WTC11 (cell line): ENCODE results near the gene ADGB. TPM values are rescaled to one million over a fixed set of nuclear protein-coding genes. Genes with fewer than 3 reads are reported as not detected.

Experiments used
- ATAC-seq: fragments of 200-7000 bp; cut with Tn5 transposase; 2 replicates; pipeline ENCODE4 v1.10.0; 2021; ENCODE audit warnings: mild to moderate bottlenecking, moderate library complexity
- CTCF ChIA-PET: fragments of 300-600 bp; sonication (Branson Sonifier 250); formaldehyde crosslinking; loops from one replicate; lab custom pipeline; 2021; ENCODE audit warnings: antibody characterized with exemption; lab: Charles Lee
- POLR2A ChIA-PET: fragments of 350-600 bp; sonication (Branson Sonifier 250); formaldehyde crosslinking; loops from one replicate; lab custom pipeline; 2021; ENCODE audit warnings: antibody characterized with exemption; lab: Charles Lee
- DNase-seq: peaks from one replicate; pipeline ENCODE4 v3.0.0; 2021; ENCODE audit warnings: low spot score
- H3K27ac Mint-ChIP-seq: 2 replicates; pipeline ENCODE4 v1.8.0; 2021; ENCODE audit warnings: mixed read lengths
- H3K27me3 Mint-ChIP-seq: 2 replicates; pipeline ENCODE4 v1.8.0; 2021; ENCODE audit warnings: low read depth, mild to moderate bottlenecking, moderate library complexity, mixed read lengths
- H3K36me3 Mint-ChIP-seq: 2 replicates; pipeline ENCODE4 v1.8.0; 2021; ENCODE audit warnings: mixed read lengths
- H3K4me1 Mint-ChIP-seq: 2 replicates; pipeline ENCODE4 v1.8.0; 2022; ENCODE audit warnings: mixed read lengths
- H3K4me3 Mint-ChIP-seq: 2 replicates; pipeline ENCODE4 v1.8.0; 2021; ENCODE audit warnings: mild to moderate bottlenecking, moderate library complexity, mixed read lengths
- H3K9me3 Mint-ChIP-seq: 2 replicates; pipeline ENCODE4 v1.8.0; 2021; ENCODE audit warnings: mixed read lengths
- AR ChIP-seq: fragments of 250-450 bp; sonication (Bioruptor Pico); IDR thresholded peaks from 2 replicates; pipeline ENCODE4 v1.9.0; 2021; ENCODE audit warnings: mild to moderate bottlenecking
- ARID4B ChIP-seq: sonication (generic); formaldehyde crosslinking; IDR thresholded peaks from 2 replicates; pipeline ENCODE4 v1.8.0; 2023; ENCODE audit warnings: missing genetic modification reagents, mild to moderate bottlenecking, borderline replicate concordance
- ATF6 ChIP-seq: sonication (generic); formaldehyde crosslinking; IDR thresholded peaks from 2 replicates; pipeline ENCODE4 v1.8.1; 2023; ENCODE audit warnings: mild to moderate bottlenecking, missing genetic modification reagents
- CDX4 ChIP-seq: fragments of 250-450 bp; sonication (Bioruptor Pico); IDR thresholded peaks from 2 replicates; pipeline ENCODE4 v1.9.0; 2021; ENCODE audit warnings: moderate library complexity, mild to moderate bottlenecking, inconsistent platforms, borderline replicate concordance
- CREM ChIP-seq: sonication (generic); formaldehyde crosslinking; IDR thresholded peaks from 2 replicates; pipeline ENCODE4 v1.8.1; 2022; ENCODE audit warnings: mild to moderate bottlenecking, missing genetic modification reagents, moderate library complexity
- E2F1 ChIP-seq: sonication (generic); formaldehyde crosslinking; IDR thresholded peaks from 2 replicates; pipeline ENCODE4 v1.8.0; 2022; ENCODE audit warnings: mild to moderate bottlenecking, missing genetic modification reagents
- ETV6 ChIP-seq: sonication (generic); formaldehyde crosslinking; IDR thresholded peaks from 2 replicates; pipeline ENCODE4 v1.8.1; 2022; ENCODE audit warnings: mild to moderate bottlenecking, missing genetic modification reagents
- GABPB1 ChIP-seq: sonication (generic); formaldehyde crosslinking; IDR thresholded peaks from 2 replicates; pipeline ENCODE4 v1.8.1; 2023; ENCODE audit warnings: mild to moderate bottlenecking, missing genetic modification reagents
- NR3C1 ChIP-seq: sonication (generic); formaldehyde crosslinking; conservative IDR thresholded peaks from 2 replicates; pipeline ENCODE4 v1.8.1; 2023; ENCODE audit warnings: low read depth, mild to moderate bottlenecking, missing genetic modification reagents
- OVOL2 ChIP-seq: fragments of 250-450 bp; sonication (Bioruptor Pico); IDR thresholded peaks from 2 replicates; pipeline ENCODE4 v1.9.0; 2021; ENCODE audit warnings: mild to moderate bottlenecking, borderline replicate concordance
- RELA ChIP-seq: sonication (generic); formaldehyde crosslinking; IDR thresholded peaks from 2 replicates; pipeline ENCODE4 v1.8.1; 2022; ENCODE audit warnings: missing genetic modification reagents, mild to moderate bottlenecking, borderline replicate concordance
- STAT6 ChIP-seq: sonication (generic); formaldehyde crosslinking; conservative IDR thresholded peaks from 2 replicates; pipeline ENCODE4 v1.8.1; 2023; ENCODE audit warnings: mild to moderate bottlenecking, low read depth, missing genetic modification reagents, moderate library complexity
- TCF7 ChIP-seq: sonication (generic); formaldehyde crosslinking; IDR thresholded peaks from 2 replicates; pipeline ENCODE4 v1.8.0; 2022; ENCODE audit warnings: mild to moderate bottlenecking, low read depth, missing genetic modification reagents, moderate library complexity
- ZNF219 ChIP-seq: sonication (generic); formaldehyde crosslinking; IDR thresholded peaks from 2 replicates; pipeline ENCODE4 v1.8.0; 2023; ENCODE audit warnings: missing genetic modification reagents, mild to moderate bottlenecking, borderline replicate concordance
- ZNF416 ChIP-seq: fragments of 250-450 bp; sonication (Bioruptor Pico); IDR thresholded peaks from 2 replicates; pipeline ENCODE4 v1.9.0; 2021; ENCODE audit warnings: mild to moderate bottlenecking, inconsistent platforms
- ZNF423 ChIP-seq: fragments of 250-450 bp; sonication (Bioruptor Pico); IDR thresholded peaks from 2 replicates; pipeline ENCODE4 v2.1.2; 2022; ENCODE audit warnings: mild to moderate bottlenecking, moderate library complexity
- ZNF671 ChIP-seq: fragments of 250-450 bp; sonication (Bioruptor Pico); IDR thresholded peaks from 2 replicates; pipeline ENCODE4 v1.8.0; 2021; ENCODE audit warnings: mild to moderate bottlenecking
- total RNA-seq: library from RNA; stranded (reverse); gene quantifications from 3 replicates; pipeline ENCODE4 v1.2.3, GENCODE V29; 2021
- TF ChIP-seq, protein P1 (sequence below): sonication (generic); formaldehyde crosslinking; IDR thresholded peaks from 2 replicates; pipeline ENCODE4 v1.8.1; 2022; ENCODE audit warnings: mild to moderate bottlenecking, moderate library complexity, missing genetic modification reagents

ADGB gene
- total RNA-seq, 1 experiment from 2014 or later: not detected

DNA sequence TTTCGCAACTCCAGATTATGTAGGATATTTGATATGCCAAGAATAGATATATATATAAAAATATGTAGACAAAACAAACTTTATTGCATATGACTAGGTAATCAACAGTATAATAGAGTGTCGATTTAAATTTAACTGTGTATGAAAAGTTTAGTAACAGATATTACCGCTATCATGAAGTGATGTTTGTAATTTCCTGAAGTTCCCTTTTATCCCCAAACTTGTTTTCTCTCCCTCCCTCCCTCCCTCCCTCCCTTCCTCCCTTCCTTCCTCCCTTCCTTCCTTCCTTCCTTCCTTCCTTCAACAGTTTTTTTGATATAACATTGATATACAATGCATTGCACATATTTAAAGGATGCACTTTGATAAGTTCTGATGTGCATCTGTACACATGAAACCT, 15.2 kb downstream of the ADGB start (continued):
- TF ChIP-seq CDX4 (CRISPR knock-in tag): no peak
- TF ChIP-seq, protein P1, sequence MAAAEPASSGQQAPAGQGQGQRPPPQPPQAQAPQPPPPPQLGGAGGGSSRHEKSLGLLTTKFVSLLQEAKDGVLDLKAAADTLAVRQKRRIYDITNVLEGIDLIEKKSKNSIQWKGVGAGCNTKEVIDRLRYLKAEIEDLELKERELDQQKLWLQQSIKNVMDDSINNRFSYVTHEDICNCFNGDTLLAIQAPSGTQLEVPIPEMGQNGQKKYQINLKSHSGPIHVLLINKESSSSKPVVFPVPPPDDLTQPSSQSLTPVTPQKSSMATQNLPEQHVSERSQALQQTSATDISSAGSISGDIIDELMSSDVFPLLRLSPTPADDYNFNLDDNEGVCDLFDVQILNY (CRISPR knock-in tag): no peak
- no peak for TF ChIP-seq AR
- TF ChIP-seq E2F1 (CRISPR knock-in tag): no peak
- TF ChIP-seq ATF6 (CRISPR knock-in tag): no peak
- no peak for TF ChIP-seq RELA (CRISPR knock-in tag)
- no peak for TF ChIP-seq ZNF423 (CRISPR knock-in tag)
- no peak for TF ChIP-seq TCF7 (CRISPR knock-in tag)
- no peak for TF ChIP-seq ETV6
- no peak for TF ChIP-seq ZNF219 (CRISPR knock-in tag)
- TF ChIP-seq ARID4B (CRISPR knock-in tag): no peak
- TF ChIP-seq, all 79 proteins: peak for 0

GRCh38 chr6:146620655-146621054, 21.9 kb downstream of the ADGB start:
- no peaks in the 10 kb centered on the region for H3K27me3 Mint-ChIP-seq
- DNase-seq: no peak
- peaks cover 13% of the 10 kb centered on the region for H3K9me3 Mint-ChIP-seq
- H3K4me3 Mint-ChIP-seq: no peak overlapping the region
- no peaks in the 10 kb centered on the region for H3K4me1 Mint-ChIP-seq
- no peaks in the 10 kb centered on the region for H3K36me3 Mint-ChIP-seq
- POLR2A ChIA-PET: no interaction called here
- ATAC-seq: no peak
- no peak overlapping the region for H3K27ac Mint-ChIP-seq
- CTCF ChIA-PET: no interaction called here
- no peak for TF ChIP-seq E2F1 (CRISPR knock-in tag)
- no peak for TF ChIP-seq ZNF416
- TF ChIP-seq OVOL2 (CRISPR knock-in tag): no peak
- TF ChIP-seq GABPB1 (CRISPR knock-in tag): no peak
- TF ChIP-seq NR3C1 (CRISPR knock-in tag): no peak
- no peak for TF ChIP-seq ZNF671 (CRISPR knock-in tag)
- TF ChIP-seq CREM: no peak
- no peak for TF ChIP-seq ATF6 (CRISPR knock-in tag)
- TF ChIP-seq STAT6 (CRISPR knock-in tag): no peak
